A673 (cell line): Measurements from ENCODE around the gene SLC9A1. TPM values are rescaled to one million over a fixed set of nuclear protein-coding genes. Genes with fewer than 3 reads are reported as not detected.

Experiments used
- BruUV-seq: library from RNA; stranded (reverse); fragments of 400-500 nt; replicated peaks from 2 replicates; lab custom pipeline; 2021; lab: Mats Ljungman, UMichigan
- CTCF ChIA-PET: fragments of 300-600 bp; sonication (Branson Sonifier 250); formaldehyde crosslinking; loops from one replicate; lab custom pipeline; 2022; ENCODE audit warnings: antibody characterized with exemption; lab: Charles Lee
- POLR2A ChIA-PET: fragments of 300-600 bp; sonication (Branson Sonifier 250); formaldehyde crosslinking; loops from one replicate; lab custom pipeline; 2022; ENCODE audit warnings: antibody characterized with exemption; ENCODE audit not compliant: low non-redundant PET; lab: Charles Lee
- DNase-seq: peaks from one replicate; pipeline ENCODE4 v3.0.0-alpha.2; 2015; ENCODE audit warnings: low spot score
- H3K27ac ChIP-seq: fragments of 200-600 bp; sonication (generic); 2 replicates; pipeline ENCODE4 v1.5.1; 2016; ENCODE audit warnings: mixed run types, low read depth, mild to moderate bottlenecking, mixed read lengths, antibody characterized with exemption, low read length; ENCODE audit not compliant: poor library complexity, severe bottlenecking
- H3K27me3 ChIP-seq: fragments of 200-600 bp; sonication (generic); replicated peaks from 2 replicates; pipeline ENCODE4 v1.6.1; 2017; ENCODE audit warnings: mixed run types, low read depth, mild to moderate bottlenecking, mixed read lengths, antibody characterized with exemption, low read length; ENCODE audit not compliant: insufficient read depth, poor library complexity
- H3K36me3 ChIP-seq: fragments of 200-600 bp; sonication (generic); 2 replicates; pipeline ENCODE4 v1.6.1; 2016; ENCODE audit warnings: mixed run types, mild to moderate bottlenecking, mixed read lengths, antibody characterized with exemption, low read length; ENCODE audit not compliant: insufficient read depth, poor library complexity, severe bottlenecking
- H3K4me1 ChIP-seq: fragments of 200-600 bp; sonication (generic); 2 replicates; pipeline ENCODE4 v1.6.1; 2017; ENCODE audit warnings: mixed run types, mild to moderate bottlenecking, mixed read lengths, antibody characterized with exemption, low read length; ENCODE audit not compliant: insufficient read depth, poor library complexity, severe bottlenecking
- H3K4me3 ChIP-seq: fragments of 200-600 bp; sonication (generic); 2 replicates; pipeline ENCODE4 v1.5.1; 2016; ENCODE audit warnings: low read depth, mixed run types, mild to moderate bottlenecking, mixed read lengths, low read length; ENCODE audit not compliant: poor library complexity, severe bottlenecking
- H3K9me3 ChIP-seq: fragments of 200-600 bp; sonication (generic); 2 replicates; pipeline ENCODE4 v1.6.1; 2016; ENCODE audit warnings: mixed run types, low read depth, mild to moderate bottlenecking, mixed read lengths, antibody characterized with exemption, low read length; ENCODE audit not compliant: poor library complexity, severe bottlenecking
- CTCF ChIP-seq: fragments of 300-800, 200-600 bp; sonication (generic); conservative IDR thresholded peaks from 2 replicates; pipeline ENCODE4 v1.5.1; 2017; ENCODE audit warnings: low read depth, mild to moderate bottlenecking, antibody characterized with exemption, low read length, moderate library complexity, mixed read lengths
- EZH2 ChIP-seq: fragments of 200-600 bp; sonication (generic); IDR thresholded peaks from 2 replicates; pipeline ENCODE4 v1.6.1; 2017; ENCODE audit warnings: borderline replicate concordance, low read depth, mild to moderate bottlenecking, mixed read lengths, antibody characterized with exemption, low read length; ENCODE audit not compliant: poor library complexity, severe bottlenecking
- intact Hi-C: fragments of 100-400 bp; cut with micrococcal nuclease; formaldehyde crosslinking; loops from one replicate; pipeline ENCODE4 v1.10.0; 2022; ENCODE audit not compliant: unreplicated experiment
- total RNA-seq: library from RNA; stranded (reverse); gene quantifications from 2 replicates; pipeline ENCODE4 v1.2.3, GENCODE V29; 2021

SLC9A1 gene
- total RNA-seq, 1 experiment from 2014 or later, result 30.2 TPM

GRCh38 chr1:27092888-27093287 is 62.0 kb downstream of the SLC9A1 start:
- intact Hi-C loops, result no loop called here
- no TSS peak for BruUV-seq
- H3K36me3 ChIP-seq, result no peaks in the 10 kb centered on the region
- no peaks in the 10 kb centered on the region for H3K27me3 ChIP-seq
- H3K9me3 ChIP-seq, result no peaks in the 10 kb centered on the region
- no peak overlapping the region for H3K27ac ChIP-seq
- POLR2A ChIA-PET, result no interaction called here
- CTCF ChIA-PET, result interaction anchor here (1.4 kb wide), 1 partner anchor 48 kb away, joined by 3 read pairs; no protein-coding TSS in a partner anchor
- no peaks in the 10 kb centered on the region for H3K4me1 ChIP-seq
- no peak for DNase-seq
- no peak overlapping the region for H3K4me3 ChIP-seq
- TF ChIP-seq CTCF (no peak), EZH2 (no peak)

- Histone ChIP-seq H3K27me3 (no peaks in the 10 kb centered on the region), H3K9me3 (no peaks in the 10 kb centered on the region), H3K4me1 (no peaks in the 10 kb centered on the region), H3K36me3 (no peaks in the 10 kb centered on the region), H3K4me3 (no peak overlapping the region), H3K27ac (no peak overlapping the region)
- TF ChIP-seq EZH2 (no peak), CTCF (no peak)
- no peak for DNase-seq
- intact Hi-C loops, result no loop called here
- ChIA-PET CTCF (no interaction called here), POLR2A (no interaction called here)
- no TSS peak for BruUV-seq
Observed at GRCh38 chr1:27090911-27091310, 64.0 kb downstream of the SLC9A1 start.

GRCh38 chr1:27087371-27088220 is 67.3 kb downstream of the SLC9A1 start:
- intact Hi-C loops, result no loop called here
- no peaks in the 10 kb centered on the region for H3K27me3 ChIP-seq
- H3K4me3 ChIP-seq, result no peak overlapping the region
- H3K4me1 ChIP-seq, result no peaks in the 10 kb centered on the region
- no peak for TF ChIP-seq CTCF
- no peak for TF ChIP-seq EZH2
- POLR2A ChIA-PET, result no interaction called here
- no peak for DNase-seq
- no peaks in the 10 kb centered on the region for H3K9me3 ChIP-seq
- H3K27ac ChIP-seq, result no peak overlapping the region
- no TSS peak for BruUV-seq
- CTCF ChIA-PET, result no interaction called here
- H3K36me3 ChIP-seq, result no peaks in the 10 kb centered on the region
